H1 (cell line): ENCODE measurements around the gene LRRC28. TPM values are rescaled to one million over a fixed set of nuclear protein-coding genes. Genes with fewer than 3 reads are reported as not detected.

Experiments used
- JUN ChIP-seq: IDR thresholded peaks from 2 replicates; pipeline ENCODE4 v1.6.1; 2011; ENCODE audit warnings: low read depth, mild to moderate bottlenecking, improper control_type of control experiment, low read length
- polyA plus RNA-seq, 7 experiments: library from polyadenylated mRNA; depleted of rRNA in 3 of 7; stranded (reverse) in 5 of 7; unstranded in 2 of 7; fragments of >200 nt in 5 of 7; fragments of 200-250 nt in 2 of 7; gene quantifications; 1 replicate in 5 of 7; 2 replicates in 1 of 7; 4 replicates in 1 of 7; pipeline versions ENCODE4 v1.2.1 to v1.2.3, GENCODE V29; 2011 to 2013; ENCODE audit warnings: missing spikeins in 2 of 7, mixed read lengths in 2 of 7
- total RNA-seq: library from RNA; stranded (reverse); fragmentation: NEBNext Ultra II Directional; extraction: Animal tissue kit (Norgen Biotek cat#: 25700); gene quantifications from 2 replicates; pipeline ENCODE4 v1.2.1, GENCODE V29; 2021

Gene LRRC28
- total and polyA plus RNA-seq, 2 of the 8 experiments (the other 6 are each of a cell fraction or from before 2014, with no cell fraction given), result 20.2 to 23.3 TPM

DNA sequence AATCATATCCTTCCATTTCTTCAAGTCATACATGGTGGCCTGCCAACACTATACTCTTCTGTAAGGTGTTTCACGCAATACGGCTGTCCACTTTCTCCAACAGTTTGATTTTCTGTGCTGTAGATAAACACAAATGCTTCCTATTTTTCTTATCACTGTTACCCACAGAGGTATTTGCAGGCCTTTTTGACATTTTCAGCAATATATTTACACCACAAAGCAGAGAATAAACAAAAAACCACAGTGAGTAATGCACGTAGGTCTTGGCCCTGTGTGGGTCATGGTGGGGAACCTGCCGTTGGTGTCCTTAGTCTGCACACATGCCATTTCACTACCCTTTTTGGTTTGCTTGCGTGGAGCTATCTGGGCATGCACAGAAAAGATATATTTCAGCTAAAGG lies 59.5 kb downstream of the LRRC28 start (continued):
- no peak for TF ChIP-seq JUN
